ENCODE data around the gene PLXDC2. TPM values are rescaled to one million over a fixed set of nuclear protein-coding genes. Genes with fewer than 3 reads are reported as not detected.

Gene PLXDC2
- total and polyA plus RNA-seq, 4 donors, result 11.8 to 99.6 (median 40.8) TPM

DNA sequence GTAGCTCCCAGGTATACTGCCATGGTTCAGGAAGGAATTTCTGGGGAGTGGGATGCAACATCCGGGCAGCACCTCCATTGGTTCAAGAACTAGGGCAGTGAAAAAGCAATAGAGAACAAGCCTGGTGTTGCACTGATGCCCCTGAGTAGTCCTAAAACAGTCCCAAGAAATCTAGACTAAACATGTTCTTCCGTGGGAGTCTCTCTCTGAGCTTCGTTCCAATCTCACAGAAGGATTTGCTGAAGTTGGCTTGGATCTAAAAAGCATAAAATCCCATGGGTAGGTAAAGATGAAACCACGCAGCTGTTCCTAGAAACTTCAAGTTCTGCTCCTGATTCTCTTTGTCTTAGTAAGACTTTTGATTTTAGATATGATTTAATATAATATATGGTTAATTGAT, 154.5 kb downstream of the PLXDC2 start:
- no peak for ATAC-seq (ENCODE audit: insufficient read depth, low FRiP score)
- TF ChIP-seq, protein P1, sequence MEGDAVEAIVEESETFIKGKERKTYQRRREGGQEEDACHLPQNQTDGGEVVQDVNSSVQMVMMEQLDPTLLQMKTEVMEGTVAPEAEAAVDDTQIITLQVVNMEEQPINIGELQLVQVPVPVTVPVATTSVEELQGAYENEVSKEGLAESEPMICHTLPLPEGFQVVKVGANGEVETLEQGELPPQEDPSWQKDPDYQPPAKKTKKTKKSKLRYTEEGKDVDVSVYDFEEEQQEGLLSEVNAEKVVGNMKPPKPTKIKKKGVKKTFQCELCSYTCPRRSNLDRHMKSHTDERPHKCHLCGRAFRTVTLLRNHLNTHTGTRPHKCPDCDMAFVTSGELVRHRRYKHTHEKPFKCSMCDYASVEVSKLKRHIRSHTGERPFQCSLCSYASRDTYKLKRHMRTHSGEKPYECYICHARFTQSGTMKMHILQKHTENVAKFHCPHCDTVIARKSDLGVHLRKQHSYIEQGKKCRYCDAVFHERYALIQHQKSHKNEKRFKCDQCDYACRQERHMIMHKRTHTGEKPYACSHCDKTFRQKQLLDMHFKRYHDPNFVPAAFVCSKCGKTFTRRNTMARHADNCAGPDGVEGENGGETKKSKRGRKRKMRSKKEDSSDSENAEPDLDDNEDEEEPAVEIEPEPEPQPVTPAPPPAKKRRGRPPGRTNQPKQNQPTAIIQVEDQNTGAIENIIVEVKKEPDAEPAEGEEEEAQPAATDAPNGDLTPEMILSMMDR (IDR thresholded peaks at IDR 0.05; ENCODE audit: control extremely low read depth, extremely low read depth), result no peak
- DNase-seq, result peak in 2 of 3 donors; percentile 57 to 64
- Histone ChIP-seq H3K9ac (ENCODE audit: insufficient read depth in 1 of 2, low read length in 2 of 2) (no peak overlapping the region), H3K27ac (ENCODE audit: low read depth in 1 of 2, low read length in 1 of 2) (no peak overlapping the region), H3K27me3 (ENCODE audit: control insufficient read depth in 3 of 3, insufficient read depth in 3 of 3, low read length in 2 of 3) (no peaks in the 10 kb centered on the region), H3K4me1 (ENCODE audit: control insufficient read depth in 5 of 5, insufficient read depth in 5 of 5, low read length in 5 of 5) (peaks cover 0 to 42% (median 4%) of the 10 kb centered on the region in 5 donors), H3K36me3 (ENCODE audit: control insufficient read depth in 4 of 4, insufficient read depth in 4 of 4, low read length in 4 of 4) (peaks cover 0 to 2% (median 0%) of the 10 kb centered on the region in 4 donors), H3K4me3 (no peak overlapping the region), H3K9me3 (ENCODE audit: control insufficient read depth in 4 of 4, insufficient read depth in 3 of 4, low read length in 3 of 4) (no peaks in the 10 kb centered on the region)
- whole genome bisulfite sequencing, 2 donors, result 70 to 92% methylated on average over 4 of the region's 4 CpGs

DNA sequence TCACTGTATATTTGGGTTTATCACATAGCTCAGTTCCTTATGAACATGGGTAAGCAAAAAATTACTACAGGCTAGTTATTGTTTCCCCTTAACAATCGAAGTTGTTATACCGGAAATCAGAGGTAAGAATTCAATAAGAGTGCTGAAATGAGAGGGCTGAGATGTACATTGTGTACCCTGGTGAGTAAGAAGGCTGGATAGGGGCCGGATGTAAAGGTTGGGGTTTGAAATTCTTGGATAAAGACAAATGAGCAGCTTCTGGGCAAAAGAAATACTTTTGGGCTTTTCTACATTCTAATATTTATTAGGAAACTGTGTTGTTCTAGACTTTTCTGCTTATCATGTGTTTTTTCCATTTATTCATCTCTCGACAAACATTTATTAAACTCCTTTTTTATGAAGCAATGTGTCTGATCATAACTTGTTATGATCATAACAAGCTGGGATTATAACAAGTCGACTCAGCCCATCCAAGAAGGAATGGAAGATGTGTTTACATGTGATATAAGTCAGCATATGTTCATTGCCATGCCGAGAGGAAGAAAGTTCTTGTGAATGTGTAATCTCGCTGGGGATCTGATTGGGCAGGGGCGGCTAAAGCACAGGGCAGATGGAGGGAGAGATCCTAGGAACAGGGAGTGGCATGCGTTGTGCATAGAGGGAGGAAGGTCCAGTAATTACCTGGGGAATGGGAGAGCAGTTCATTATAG, 155.3 kb downstream of the PLXDC2 start:
- Histone ChIP-seq H3K4me1 (ENCODE audit: control insufficient read depth in 5 of 5, insufficient read depth in 5 of 5, low read length in 5 of 5) (peaks cover 0 to 40% (median 4%) of the 10 kb centered on the region in 5 donors), H3K36me3 (ENCODE audit: control insufficient read depth in 4 of 4, insufficient read depth in 4 of 4, low read length in 4 of 4) (peaks cover 0 to 2% (median 0%) of the 10 kb centered on the region in 4 donors), H3K27ac (ENCODE audit: low read depth in 1 of 2, low read length in 1 of 2) (peak overlapping the region in 1 of 2 donors; percentile 15), H3K27me3 (ENCODE audit: control insufficient read depth in 3 of 3, insufficient read depth in 3 of 3, low read length in 2 of 3) (no peaks in the 10 kb centered on the region), H3K9me3 (ENCODE audit: control insufficient read depth in 4 of 4, insufficient read depth in 3 of 4, low read length in 3 of 4) (no peaks in the 10 kb centered on the region), H3K9ac (ENCODE audit: insufficient read depth in 1 of 2, low read length in 2 of 2) (no peak overlapping the region), H3K4me3 (no peak overlapping the region)
- TF ChIP-seq, protein P1 (IDR thresholded peaks at IDR 0.05; ENCODE audit: control extremely low read depth, extremely low read depth), result no peak
- WGBS, 2 donors, result 73 to 77% methylated on average over 9 of the region's 9 CpGs
- ATAC-seq (ENCODE audit: insufficient read depth, low FRiP score) (no peak), DNase-seq (peak in 1 of 3 donors; percentile 35)

DNA sequence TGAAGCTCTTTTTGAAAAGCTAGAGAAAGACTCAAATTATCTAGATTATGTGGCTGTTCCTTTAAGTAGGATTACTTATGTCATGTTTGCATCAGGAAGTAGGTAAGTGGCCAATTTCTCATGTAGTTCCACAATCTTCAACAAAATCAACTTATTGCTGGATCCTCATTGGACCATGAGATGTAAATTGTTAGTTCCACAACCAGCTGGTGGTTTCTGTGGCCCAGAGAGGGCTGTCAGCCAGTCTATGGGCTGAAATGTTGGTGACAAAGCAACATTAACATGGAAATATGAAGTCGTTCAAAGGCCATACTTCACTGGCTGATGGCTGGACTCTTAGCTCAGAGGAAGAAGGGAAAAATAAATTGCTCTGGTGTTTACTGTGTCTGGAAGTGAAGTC, 157.9 kb downstream of the PLXDC2 start:
- peaks cover 0 to 2% (median 0%) of the 10 kb centered on the region in 4 donors for H3K9me3 ChIP-seq (ENCODE audit: control insufficient read depth in 4 of 4, insufficient read depth in 3 of 4, low read length in 3 of 4)
- no peak overlapping the region for H3K4me3 ChIP-seq
- H3K4me1 ChIP-seq (ENCODE audit: control insufficient read depth in 5 of 5, insufficient read depth in 5 of 5, low read length in 5 of 5), result peaks cover 0 to 26% (median 3%) of the 10 kb centered on the region in 5 donors
- no peak overlapping the region for H3K9ac ChIP-seq (ENCODE audit: insufficient read depth in 1 of 2, low read length in 2 of 2)
- H3K27ac ChIP-seq (ENCODE audit: low read depth in 1 of 2, low read length in 1 of 2), result no peak overlapping the region
- TF ChIP-seq, protein P1 (IDR thresholded peaks at IDR 0.05; ENCODE audit: control extremely low read depth, extremely low read depth), result no peak
- DNase-seq, result no peak
- WGBS, 2 donors, result 45 to 56% methylated on average over 1 of the region's 1 CpG
- no peaks in the 10 kb centered on the region for H3K27me3 ChIP-seq (ENCODE audit: control insufficient read depth in 3 of 3, insufficient read depth in 3 of 3, low read length in 2 of 3)
- H3K36me3 ChIP-seq (ENCODE audit: control insufficient read depth in 4 of 4, insufficient read depth in 4 of 4, low read length in 4 of 4), result no peaks in the 10 kb centered on the region
- no peak for ATAC-seq (ENCODE audit: insufficient read depth, low FRiP score)

Data from lung (tissue), 12 donors.